MM.1S (cell line): ENCODE results near the gene LIX1.
"Not testable (repeated sequence)": the region's sequence is repeated elsewhere in the genome, so short reads cannot be mapped to it uniquely, and the experiment has no call there.

Experiments
- DNase-seq: peaks from one replicate; pipeline ENCODE4 v3.0.0-alpha.2; 2015
- H2AFZ ChIP-seq: fragments of 300-600 bp; sonication (generic); 2 replicates; pipeline ENCODE4 v1.6.0; 2016; ENCODE audit warnings: antibody characterized with exemption, low read length
- H3F3A ChIP-seq: fragments of 300-600 bp; sonication (generic); 2 replicates; pipeline ENCODE4 v1.6.1; 2016; ENCODE audit warnings: mild to moderate bottlenecking, antibody characterized with exemption, low read length, moderate library complexity, mixed read lengths; ENCODE audit not compliant: insufficient read depth
- H3K27ac ChIP-seq: fragments of 300-600 bp; sonication (generic); 2 replicates; pipeline ENCODE4 v1.5.1; 2016; ENCODE audit warnings: mild to moderate bottlenecking, low read length
- H3K27me3 ChIP-seq: fragments of 300-600 bp; sonication (generic); replicated peaks from 2 replicates; pipeline ENCODE4 v1.6.0; 2016; ENCODE audit warnings: low read length; ENCODE audit not compliant: insufficient read depth
- H3K36me3 ChIP-seq: fragments of 300-600 bp; sonication (generic); replicated peaks from 2 replicates; pipeline ENCODE4 v1.6.1; 2016; ENCODE audit warnings: mild to moderate bottlenecking, low read length, mixed read lengths; ENCODE audit not compliant: insufficient read depth
- H3K4me1 ChIP-seq: fragments of 300-600 bp; sonication (generic); 2 replicates; pipeline ENCODE4 v1.6.1; 2016; ENCODE audit warnings: low read length, mixed read lengths
- H3K4me2 ChIP-seq: fragments of 300-600 bp; sonication (generic); 2 replicates; pipeline ENCODE4 v1.6.0; 2016; ENCODE audit warnings: low read depth, low read length
- H3K4me3 ChIP-seq: fragments of 300-600 bp; sonication (generic); 2 replicates; pipeline ENCODE4 v1.5.1; 2016; ENCODE audit warnings: low read length, mixed read lengths
- H3K79me2 ChIP-seq: fragments of 300-600 bp; sonication (generic); 2 replicates; pipeline ENCODE4 v1.6.1; 2016; ENCODE audit warnings: mixed run types, low read length, mixed read lengths
- H3K9ac ChIP-seq: fragments of 300-600 bp; sonication (generic); 2 replicates; pipeline ENCODE4 v1.6.1; 2016; ENCODE audit warnings: low read length, mixed read lengths
- H3K9me2 ChIP-seq: fragments of 300-600 bp; sonication (generic); replicated peaks from 2 replicates; pipeline ENCODE4 v1.6.1; 2016; ENCODE audit warnings: mild to moderate bottlenecking, low read length, mixed read lengths; ENCODE audit not compliant: insufficient read depth
- H3K9me3 ChIP-seq: fragments of 300-600 bp; sonication (generic); replicated peaks from 2 replicates; pipeline ENCODE4 v1.6.1; 2016; ENCODE audit warnings: mild to moderate bottlenecking, low read length, mixed read lengths; ENCODE audit not compliant: insufficient read depth
- H4K20me1 ChIP-seq: fragments of 300-600 bp; sonication (generic); 2 replicates; pipeline ENCODE4 v1.6.1; 2016; ENCODE audit warnings: mild to moderate bottlenecking, low read length, moderate library complexity, mixed read lengths; ENCODE audit not compliant: insufficient read depth
- EZH2 ChIP-seq: fragments of 300-600 bp; sonication (generic); optimal IDR thresholded peaks from 2 replicates; pipeline ENCODE3; 2017; ENCODE audit warnings: low read depth, mild to moderate bottlenecking, antibody characterized with exemption, low read length, mixed read lengths
- EZH2phosphoT487 ChIP-seq: fragments of 300-600 bp; sonication (generic); IDR thresholded peaks from 2 replicates; pipeline ENCODE4 v1.6.1; 2018; ENCODE audit warnings: antibody characterized with exemption, low read length
- TF ChIP-seq, protein P1 (sequence below): fragments of 300-600 bp; sonication (generic); IDR thresholded peaks from 2 replicates; pipeline ENCODE4 v1.5.1; 2016; ENCODE audit warnings: antibody characterized with exemption, low read length, mixed read lengths

Gene LIX1

DNA sequence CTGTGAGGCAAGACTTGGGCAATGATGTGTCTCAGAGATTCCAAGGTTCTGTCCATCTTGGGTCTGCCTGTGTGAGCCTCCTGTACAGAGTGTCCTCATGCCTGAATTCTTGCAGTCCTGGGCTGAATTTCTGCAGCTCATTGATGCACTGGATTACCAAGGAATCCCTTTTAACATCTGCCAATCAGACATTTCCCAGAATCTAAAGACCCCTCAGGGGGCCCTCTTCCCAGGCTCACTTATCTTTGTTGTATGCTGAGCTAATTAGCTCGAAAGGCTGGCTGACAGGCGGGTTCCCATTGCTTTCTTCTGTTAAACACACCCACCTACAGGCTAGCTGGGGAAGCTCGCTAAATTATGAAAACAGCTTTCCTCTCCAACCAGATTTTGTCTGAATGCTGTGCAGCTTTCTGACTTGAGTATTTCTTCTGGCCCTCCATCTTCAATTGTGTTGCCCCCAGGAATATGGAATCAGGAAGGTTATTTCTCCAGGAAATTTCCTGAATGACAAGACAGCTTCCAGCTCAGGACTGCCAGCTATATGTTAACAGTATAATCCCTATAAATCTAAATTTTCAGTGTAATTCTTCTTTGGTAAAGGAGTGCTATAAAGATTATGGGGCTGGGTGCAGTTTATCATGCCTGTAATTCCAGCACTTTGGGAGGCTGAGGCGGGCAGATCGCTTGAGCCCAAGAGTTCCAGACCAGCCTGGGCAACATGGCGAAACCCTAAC, at the start of gene LIX1:
Gene LIX1 (minus strand): TSS at position 91 of the 734 bp plus-strand sequence. CDS start 35 bp downstream, at position 56.
- Histone ChIP-seq H3K9me2 (no peaks in the 10 kb centered on the region), H3K79me2 (no peaks in the 10 kb centered on the region), H3K4me1 (no peaks in the 10 kb centered on the region), H3K9ac (no peak within 1 kb of the TSS), H3K9me3 (no peaks in the 10 kb centered on the region), H3F3A (no peaks in the 10 kb centered on the region), H4K20me1 (no peaks in the 10 kb centered on the region), H3K27ac (no peak within 1 kb of the TSS), H3K27me3 (no peaks in the 10 kb centered on the region), H3K36me3 (no peaks in the 10 kb centered on the region), H2AFZ (no peak within 1 kb of the TSS), H3K4me2 (no peak within 1 kb of the TSS), H3K4me3 (no peak within 1 kb of the TSS)
- TF ChIP-seq EZH2phosphoT487 = no peak
- no peak for TF ChIP-seq EZH2
- TF ChIP-seq, protein P1, sequence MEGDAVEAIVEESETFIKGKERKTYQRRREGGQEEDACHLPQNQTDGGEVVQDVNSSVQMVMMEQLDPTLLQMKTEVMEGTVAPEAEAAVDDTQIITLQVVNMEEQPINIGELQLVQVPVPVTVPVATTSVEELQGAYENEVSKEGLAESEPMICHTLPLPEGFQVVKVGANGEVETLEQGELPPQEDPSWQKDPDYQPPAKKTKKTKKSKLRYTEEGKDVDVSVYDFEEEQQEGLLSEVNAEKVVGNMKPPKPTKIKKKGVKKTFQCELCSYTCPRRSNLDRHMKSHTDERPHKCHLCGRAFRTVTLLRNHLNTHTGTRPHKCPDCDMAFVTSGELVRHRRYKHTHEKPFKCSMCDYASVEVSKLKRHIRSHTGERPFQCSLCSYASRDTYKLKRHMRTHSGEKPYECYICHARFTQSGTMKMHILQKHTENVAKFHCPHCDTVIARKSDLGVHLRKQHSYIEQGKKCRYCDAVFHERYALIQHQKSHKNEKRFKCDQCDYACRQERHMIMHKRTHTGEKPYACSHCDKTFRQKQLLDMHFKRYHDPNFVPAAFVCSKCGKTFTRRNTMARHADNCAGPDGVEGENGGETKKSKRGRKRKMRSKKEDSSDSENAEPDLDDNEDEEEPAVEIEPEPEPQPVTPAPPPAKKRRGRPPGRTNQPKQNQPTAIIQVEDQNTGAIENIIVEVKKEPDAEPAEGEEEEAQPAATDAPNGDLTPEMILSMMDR = peak; percentile 58
- peak; percentile 30 for DNase-seq

DNA sequence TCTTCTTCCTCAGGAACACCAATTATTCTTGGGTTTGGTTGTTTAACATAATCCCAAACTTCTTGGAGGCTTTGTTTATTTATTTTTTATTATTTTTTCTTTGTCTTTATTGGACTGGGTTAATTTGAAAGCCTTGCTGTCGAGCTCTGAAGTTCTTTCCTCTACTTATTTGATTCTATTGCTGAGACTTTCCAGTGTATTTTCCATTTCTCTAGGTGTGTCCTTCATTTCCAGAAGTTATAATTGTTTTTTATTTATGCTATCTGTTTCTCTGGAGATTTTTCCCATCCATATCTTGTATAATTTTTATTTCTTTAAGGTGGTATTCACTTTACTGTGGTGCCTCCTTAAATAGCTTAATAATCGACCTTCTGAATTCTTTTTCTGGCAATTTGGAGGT, 49.5 kb upstream of the LIX1 start:
- Histone ChIP-seq H3K27ac (peak overlapping the region; percentile 55; the same call in 1 of the 2 replicates), H3K36me3 (no peaks in the 10 kb centered on the region), H3K27me3 (no peaks in the 10 kb centered on the region), H3K9ac (peak overlapping the region; percentile 15; the same call in 1 of the 2 replicates), H3K4me1 (peaks cover 30% of the 10 kb centered on the region), H3K9me2 (no peaks in the 10 kb centered on the region), H3K4me3 (peak overlapping the region; percentile 32), H4K20me1 (no peaks in the 10 kb centered on the region), H2AFZ (peak overlapping the region; percentile 64), H3K4me2 (peak overlapping the region; percentile 62; the same call in 1 of the 2 replicates), H3K79me2 (no peaks in the 10 kb centered on the region), H3K9me3 (no peaks in the 10 kb centered on the region), H3F3A (peaks cover 16% of the 10 kb centered on the region)
- DNase-seq = no peak
- no peak for TF ChIP-seq EZH2
- no peak for TF ChIP-seq EZH2phosphoT487

DNA sequence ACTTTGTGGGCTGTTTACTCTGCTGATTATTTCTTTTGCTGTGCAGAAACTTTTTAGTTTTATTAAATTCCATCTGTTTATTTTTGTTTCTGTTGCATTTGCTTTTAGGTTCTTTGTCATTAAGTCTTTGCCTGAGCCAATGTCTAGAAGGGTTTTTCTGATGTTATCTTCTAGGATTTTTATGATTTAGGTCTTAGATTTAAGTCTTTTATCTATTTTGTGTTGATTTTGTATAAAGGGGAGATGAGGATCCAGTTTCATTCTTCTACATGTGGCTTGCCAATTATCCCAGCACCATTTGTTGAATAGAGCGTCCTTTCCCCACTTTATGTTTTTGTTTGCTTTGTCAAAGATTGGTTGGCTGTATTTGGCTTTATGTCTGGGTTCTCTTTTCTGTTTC, 47.1 kb upstream of the LIX1 start:
- Histone ChIP-seq H3K4me1 (peaks cover 21% of the 10 kb centered on the region), H3F3A (peaks cover 16% of the 10 kb centered on the region)
- not testable (repeated sequence) for H3K9me3 ChIP-seq, H3K79me2 ChIP-seq, H3K36me3 ChIP-seq, H3K27ac ChIP-seq, H3K9ac ChIP-seq, H3K27me3 ChIP-seq, H3K4me3 ChIP-seq, H4K20me1 ChIP-seq, DNase-seq, H3K9me2 ChIP-seq, H2AFZ ChIP-seq, H3K4me2 ChIP-seq

DNA sequence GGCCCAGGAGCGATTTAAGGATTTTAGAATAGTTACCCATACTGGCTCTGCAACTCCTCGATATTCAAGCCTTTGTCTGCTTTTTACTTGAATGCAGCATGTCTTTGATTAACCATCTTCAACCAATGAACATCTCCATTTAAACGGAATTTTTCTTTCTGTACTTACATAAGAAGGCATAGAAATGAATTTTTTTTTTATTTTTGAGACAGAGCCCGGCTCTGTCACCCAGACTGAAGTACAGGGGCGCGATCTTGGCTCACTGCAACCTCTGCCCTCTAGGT, 41.5 kb upstream of the LIX1 start:
- Histone ChIP-seq H3K4me3 (peak overlapping the region; percentile 90), H3K9ac (peak overlapping the region; percentile 72; the same call in 1 of the 2 replicates), H2AFZ (peak overlapping the region; percentile 89)

More for the DNA sequence above, 41.5 kb upstream of the LIX1 start:
- DNase-seq = no peak
- Histone ChIP-seq H4K20me1 (no peaks in the 10 kb centered on the region), H3K27ac (peak overlapping the region; percentile 77; the same call in 1 of the 2 replicates), H3K9me2 (no peaks in the 10 kb centered on the region), H3K4me2 (peak overlapping the region; percentile 51), H3K79me2 (peaks cover 32% of the 10 kb centered on the region), H3K4me1 (peaks cover 9% of the 10 kb centered on the region), H3F3A (no peaks in the 10 kb centered on the region; the same call in 1 of the 2 replicates), H3K27me3 (no peaks in the 10 kb centered on the region), H3K36me3 (no peaks in the 10 kb centered on the region), H3K9me3 (no peaks in the 10 kb centered on the region)
- TF ChIP-seq EZH2phosphoT487 = no peak
- TF ChIP-seq EZH2 = no peak
- TF ChIP-seq, protein P1 = no peak
